GM10248 (cell line): ENCODE data around the gene AGPAT2.
A peak's percentile ranks its signal among the peaks of the same experiment; 100 is the strongest.

Experiments used
- CTCF ChIA-PET: fragments of 300-600 bp; sonication (Branson Sonifier 250); formaldehyde crosslinking; extraction: SDS; loops from one replicate; lab custom pipeline; 2021; ENCODE audit warnings: antibody characterized with exemption; lab: Yijun Ruan, JAX
- POLR2A ChIA-PET: fragments of 350-650 bp; sonication (Branson Sonifier 250); formaldehyde crosslinking; extraction: SDS; loops from one replicate; lab custom pipeline; 2020; ENCODE audit warnings: antibody characterized with exemption; lab: Yijun Ruan, JAX
- DNase-seq: peaks from one replicate; pipeline ENCODE4 v3.0.0; 2012; ENCODE audit errors: extremely low spot score
- TF ChIP-seq, protein P1 (sequence below): IDR thresholded peaks from 2 replicates; pipeline ENCODE4 v1.5.1; 2012; ENCODE audit warnings: mild to moderate bottlenecking, low read depth; ENCODE audit errors: extremely low read depth, missing control alignments, control extremely low read depth

The AGPAT2 gene

DNA sequence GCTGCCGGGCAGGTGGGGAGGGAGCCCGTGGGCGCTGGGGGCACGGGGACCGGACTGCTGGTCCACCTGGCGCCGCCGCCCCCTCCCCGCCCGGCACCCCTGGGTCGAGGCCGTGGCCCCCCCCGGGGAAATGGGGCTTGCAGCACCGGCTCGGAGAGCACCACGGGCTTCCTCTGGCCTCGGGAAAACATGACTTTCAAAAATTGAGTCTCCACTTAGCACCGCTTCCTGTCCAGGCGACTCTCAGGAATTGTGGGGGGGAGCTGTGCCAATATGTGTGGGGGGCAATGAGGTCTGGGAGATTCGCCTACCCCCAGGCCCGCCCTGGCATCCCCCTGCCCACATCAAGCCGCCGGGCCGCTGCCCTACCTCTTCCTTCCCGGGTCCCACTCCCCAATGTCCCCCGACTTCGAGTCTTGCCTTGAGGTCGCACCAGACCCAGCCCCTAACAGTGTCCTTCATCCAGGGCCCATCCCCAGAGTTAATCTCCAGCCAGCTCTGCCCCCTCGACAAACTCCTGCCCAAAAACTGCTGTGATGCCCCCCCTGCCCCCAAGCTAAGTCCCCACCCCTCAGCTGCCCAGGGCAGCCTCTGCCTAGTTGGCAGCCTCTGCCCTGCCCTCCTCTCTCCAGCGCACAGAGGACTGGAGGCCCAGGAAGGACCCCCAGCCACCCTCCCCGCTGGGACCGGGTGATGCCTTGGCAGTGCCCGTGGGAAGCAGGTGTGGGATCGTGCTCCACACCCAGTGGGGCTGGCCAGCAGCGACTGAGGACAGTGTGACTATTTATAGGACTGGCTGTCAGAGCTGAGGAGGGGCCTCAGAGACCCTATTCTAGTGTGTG is 20.7 kb downstream of the AGPAT2 start:
- ChIA-PET CTCF (interaction anchor here (0.7 to 1.0 kb wide), 3 partner anchors 9 to 179 kb away, joined by 3 to 7 read pairs (median 3); no protein-coding TSS in a partner anchor), POLR2A (no interaction called here)
- no peak for DNase-seq
- TF ChIP-seq, protein P1, sequence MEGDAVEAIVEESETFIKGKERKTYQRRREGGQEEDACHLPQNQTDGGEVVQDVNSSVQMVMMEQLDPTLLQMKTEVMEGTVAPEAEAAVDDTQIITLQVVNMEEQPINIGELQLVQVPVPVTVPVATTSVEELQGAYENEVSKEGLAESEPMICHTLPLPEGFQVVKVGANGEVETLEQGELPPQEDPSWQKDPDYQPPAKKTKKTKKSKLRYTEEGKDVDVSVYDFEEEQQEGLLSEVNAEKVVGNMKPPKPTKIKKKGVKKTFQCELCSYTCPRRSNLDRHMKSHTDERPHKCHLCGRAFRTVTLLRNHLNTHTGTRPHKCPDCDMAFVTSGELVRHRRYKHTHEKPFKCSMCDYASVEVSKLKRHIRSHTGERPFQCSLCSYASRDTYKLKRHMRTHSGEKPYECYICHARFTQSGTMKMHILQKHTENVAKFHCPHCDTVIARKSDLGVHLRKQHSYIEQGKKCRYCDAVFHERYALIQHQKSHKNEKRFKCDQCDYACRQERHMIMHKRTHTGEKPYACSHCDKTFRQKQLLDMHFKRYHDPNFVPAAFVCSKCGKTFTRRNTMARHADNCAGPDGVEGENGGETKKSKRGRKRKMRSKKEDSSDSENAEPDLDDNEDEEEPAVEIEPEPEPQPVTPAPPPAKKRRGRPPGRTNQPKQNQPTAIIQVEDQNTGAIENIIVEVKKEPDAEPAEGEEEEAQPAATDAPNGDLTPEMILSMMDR, result no peak

DNA sequence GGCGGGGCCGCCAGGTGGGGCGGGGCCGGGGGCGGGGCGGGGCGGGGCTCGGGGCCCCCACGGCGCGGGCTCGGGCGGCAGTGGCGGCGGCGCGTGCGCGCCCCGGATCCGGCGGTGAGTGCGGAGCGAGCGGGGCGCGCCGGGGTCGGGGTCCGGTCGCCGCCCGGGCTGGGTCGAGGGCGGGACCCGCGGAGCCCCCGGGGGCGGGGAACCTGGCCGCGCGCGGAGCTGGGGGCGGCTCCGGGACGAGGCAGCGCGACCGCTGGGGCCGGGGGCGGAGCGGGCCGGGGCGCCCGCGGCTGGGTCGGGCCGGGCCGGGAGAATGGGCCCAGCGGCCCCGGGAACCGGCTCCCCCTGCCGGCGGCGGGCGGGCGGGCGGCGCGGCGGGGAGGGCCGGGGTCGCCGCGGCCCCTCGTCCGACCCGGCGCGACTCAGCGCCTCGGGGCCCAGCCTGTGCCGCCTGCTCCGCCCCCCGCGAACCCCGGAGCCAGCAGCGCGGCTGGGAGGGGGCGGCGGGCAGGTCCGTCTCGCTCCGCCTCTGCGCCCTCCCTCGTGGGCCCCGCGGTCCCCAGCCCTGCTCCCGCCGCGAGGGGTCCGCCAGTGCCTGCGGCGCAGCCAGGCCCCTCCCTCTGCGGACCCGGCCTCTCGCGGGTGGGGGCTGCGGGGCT is 21.4 kb downstream of the AGPAT2 start:
- ChIA-PET CTCF (no interaction called here), POLR2A (no interaction called here)
- no peak for DNase-seq
- TF ChIP-seq, protein P1, result no peak

DNA sequence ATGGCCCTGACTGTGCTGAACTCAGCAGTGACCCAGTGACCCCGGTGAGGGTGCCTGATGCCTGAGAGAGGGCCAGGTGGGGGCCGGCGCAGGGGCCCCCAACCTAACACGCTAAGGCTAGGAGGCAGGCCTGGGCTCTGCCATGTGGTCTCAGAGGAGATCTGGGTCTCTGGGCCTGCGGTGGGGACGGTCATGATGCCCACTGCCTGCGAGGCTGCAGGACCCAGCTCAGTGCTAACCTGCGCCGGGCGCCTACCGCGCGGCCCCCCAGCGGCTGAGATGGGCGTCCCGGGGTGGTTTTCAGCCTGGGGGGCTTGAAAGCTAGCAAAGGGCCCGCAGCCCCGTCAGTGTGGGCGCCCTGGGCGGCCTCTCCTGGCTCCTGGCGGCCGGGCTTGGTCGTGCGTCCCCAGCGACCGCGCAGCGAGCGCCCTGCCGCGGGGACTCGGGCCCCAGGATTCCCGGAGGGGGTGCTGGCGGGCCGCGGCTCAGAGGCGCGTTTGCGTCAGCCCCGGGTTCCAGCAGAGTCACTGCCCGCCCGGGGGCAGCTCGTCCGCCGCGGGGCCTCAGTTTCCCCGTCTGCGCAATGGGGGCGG is 22.1 kb downstream of the AGPAT2 start:
- ChIA-PET POLR2A (no interaction called here), CTCF (no interaction called here)
- TF ChIP-seq, protein P1, result peak; percentile 7
- no peak for DNase-seq

DNA sequence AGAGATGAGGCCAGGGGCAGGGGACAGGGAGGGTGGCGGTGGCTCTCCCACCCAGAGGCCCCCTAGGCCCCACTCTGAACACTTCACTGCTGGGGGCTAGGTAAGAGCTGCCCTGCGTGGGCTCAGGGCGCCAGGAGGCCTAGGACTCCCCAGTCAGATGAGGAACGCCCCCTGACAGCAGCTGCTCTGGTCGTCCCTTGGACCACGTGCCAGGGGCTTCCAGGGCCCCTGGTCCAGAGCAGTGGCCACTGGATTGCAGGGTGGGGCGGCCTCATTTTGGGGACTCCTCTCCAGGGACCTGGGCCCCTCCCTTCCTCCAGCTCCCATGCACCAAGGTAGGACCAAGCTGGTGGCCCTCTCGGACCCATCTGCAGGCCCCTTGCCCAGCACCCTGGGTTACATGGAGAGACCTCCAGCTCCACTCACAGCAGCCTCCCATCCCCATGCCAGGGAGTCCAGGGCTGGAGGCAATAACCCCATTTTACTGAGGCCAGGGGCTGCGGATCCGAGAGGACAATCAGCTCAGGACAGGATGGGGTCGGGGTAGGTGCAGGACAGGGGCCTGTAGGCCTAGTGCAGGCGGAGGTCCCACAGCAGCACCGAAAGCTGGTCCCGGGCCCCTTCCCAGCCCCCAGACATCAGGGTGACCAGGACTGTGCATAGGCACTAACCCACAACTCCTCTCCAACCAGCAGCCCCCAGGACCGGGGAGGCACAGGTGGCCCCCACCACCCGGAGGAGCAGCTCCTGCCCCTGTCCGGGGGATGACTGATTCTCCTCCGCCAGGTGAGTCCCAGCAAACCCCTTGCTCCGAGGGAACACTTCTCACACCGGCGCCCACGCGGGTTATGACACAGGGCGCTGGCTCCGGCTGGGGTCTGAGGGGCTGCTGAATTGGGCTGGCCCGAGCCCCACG is 23.0 kb downstream of the AGPAT2 start:
- ChIA-PET CTCF (interaction anchor here (1.1 to 1.9 kb wide), 2 partner anchors 8 to 178 kb away, joined by 3 to 6 read pairs; no protein-coding TSS in a partner anchor), POLR2A (interaction anchor here (0.5 kb wide), 1 partner anchor 23 kb away, joined by 3 read pairs; the partner anchor contains the start of gene AGPAT2)
- TF ChIP-seq, protein P1, result no peak
- no peak for DNase-seq

DNA sequence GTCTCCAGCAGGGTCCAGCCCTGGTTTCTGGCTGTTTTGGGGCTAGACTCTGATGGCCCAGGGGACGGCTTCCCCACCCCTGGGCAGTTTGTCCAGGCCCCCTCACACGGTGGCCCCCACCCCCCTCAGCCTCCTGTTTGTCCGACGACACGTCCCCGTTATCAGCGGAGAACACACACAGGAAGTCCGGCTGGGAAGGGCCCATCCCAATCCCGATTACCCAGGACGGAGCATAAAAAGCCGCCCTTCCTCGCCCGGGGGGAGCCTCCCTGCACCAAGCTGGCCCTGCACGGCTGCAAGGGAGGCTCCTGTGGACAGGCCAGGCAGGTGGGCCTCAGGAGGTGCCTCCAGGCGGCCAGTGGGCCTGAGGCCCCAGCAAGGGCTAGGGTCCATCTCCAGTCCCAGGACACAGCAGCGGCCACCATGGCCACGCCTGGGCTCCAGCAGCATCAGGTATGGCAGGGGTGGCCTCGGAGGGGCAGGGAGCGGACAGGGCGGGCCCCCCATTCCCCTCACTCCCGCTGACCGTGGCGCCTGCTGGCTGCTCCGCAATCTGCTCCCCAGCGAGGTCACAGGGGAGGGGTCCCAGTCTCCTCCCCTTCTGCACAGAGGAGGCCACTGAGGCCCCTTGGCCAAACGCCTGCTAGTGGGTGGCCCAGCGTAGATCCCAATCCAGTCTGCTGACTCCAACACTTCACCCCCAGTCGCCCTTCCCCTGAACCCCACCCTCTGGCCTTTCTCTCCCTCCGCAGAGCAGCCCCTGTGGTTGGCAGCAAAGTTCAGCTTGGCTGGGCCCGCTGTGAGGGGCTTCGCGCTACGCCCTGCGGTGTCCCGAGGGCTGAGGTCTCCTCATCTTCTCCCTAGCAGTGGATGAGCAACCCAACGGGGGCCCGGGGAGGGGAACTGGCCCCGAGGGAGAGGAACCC is 24.3 kb downstream of the AGPAT2 start, which contains the start of gene EGFL7:
Gene EGFL7, plus strand, starts transcription at position 261 of the 926 bp plus-strand sequence. CDS start 5,367 bp downstream, outside the sequence.
- TF ChIP-seq, protein P1, result no peak
- POLR2A ChIA-PET, result no interaction called here
- no peak for DNase-seq
- CTCF ChIA-PET, result interaction anchor here (1.9 to 3.2 kb wide), 2 partner anchors 9 kb away, joined by 6 to 16 read pairs; no protein-coding TSS in a partner anchor
